Mucosa of stomach (tissue), 1 donor: ENCODE measurements around the gene CERS6.

Experiments
- H3K27me3 ChIP-seq: one replicate; pipeline ENCODE4 v1.7.0; 2013; ENCODE audit warnings: mild to moderate bottlenecking, low read length; ENCODE audit not compliant: control insufficient read depth, insufficient read depth
- H3K36me3 ChIP-seq: one replicate; pipeline ENCODE4 v1.7.0; 2013; ENCODE audit warnings: low read length; ENCODE audit not compliant: control insufficient read depth, insufficient read depth
- H3K4me1 ChIP-seq: one replicate; pipeline ENCODE4 v1.7.0; 2013; ENCODE audit warnings: mild to moderate bottlenecking, low read length; ENCODE audit not compliant: control insufficient read depth, insufficient read depth
- H3K4me3 ChIP-seq: one replicate; pipeline ENCODE4 v1.7.0; 2013; ENCODE audit warnings: low read length
- H3K9ac ChIP-seq: one replicate; pipeline ENCODE4 v1.7.0; 2013; ENCODE audit warnings: mild to moderate bottlenecking, low read length, moderate library complexity
- H3K9me3 ChIP-seq: one replicate; pipeline ENCODE4 v1.7.0; 2013; ENCODE audit warnings: mild to moderate bottlenecking, low read length, moderate library complexity; ENCODE audit not compliant: control insufficient read depth
- donor health status: Pancreatic carcinoma.

CERS6 gene

DNA sequence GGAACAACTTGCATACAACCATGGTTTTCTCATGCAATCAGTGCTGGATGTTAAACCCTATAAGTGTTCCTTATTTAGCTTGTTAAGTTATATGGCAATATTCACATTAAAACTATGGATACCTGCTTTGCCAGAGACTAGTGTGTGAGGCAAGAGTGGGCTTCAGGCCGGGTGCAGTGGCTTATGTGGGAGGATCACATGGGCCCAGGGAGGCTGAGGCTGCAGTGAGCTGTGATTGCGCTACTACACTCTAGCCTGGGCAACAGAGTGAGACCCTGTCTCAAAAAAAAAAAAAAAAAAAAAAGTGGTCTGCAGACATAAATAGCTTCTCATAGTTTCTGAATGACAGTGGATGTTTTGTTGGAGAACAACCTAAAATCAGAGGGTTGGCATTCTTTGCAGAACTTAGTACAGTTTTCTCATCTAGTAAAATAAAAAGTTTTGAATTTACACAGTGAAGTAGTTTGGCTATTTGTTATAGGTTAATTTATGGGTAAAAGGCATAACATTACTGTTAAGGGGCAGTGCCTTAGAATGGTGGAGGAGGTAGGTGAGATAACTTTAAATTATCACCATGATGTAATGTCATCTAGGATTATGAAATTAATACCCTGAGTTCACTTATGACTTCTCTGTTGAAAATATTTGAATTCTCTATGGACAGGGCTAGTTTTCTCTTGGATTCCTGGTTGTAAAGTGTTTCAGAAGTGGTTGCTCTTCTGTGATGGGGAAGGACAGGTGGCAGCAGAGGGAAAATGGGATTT, 5.3 kb downstream of the CERS6 start:
- Histone ChIP-seq H3K4me1 (peaks cover 22% of the 10 kb centered on the region), H3K4me3 (no peak overlapping the region), H3K9me3 (no peaks in the 10 kb centered on the region), H3K36me3 (no peaks in the 10 kb centered on the region), H3K9ac (no peak overlapping the region), H3K27me3 (no peaks in the 10 kb centered on the region)

DNA sequence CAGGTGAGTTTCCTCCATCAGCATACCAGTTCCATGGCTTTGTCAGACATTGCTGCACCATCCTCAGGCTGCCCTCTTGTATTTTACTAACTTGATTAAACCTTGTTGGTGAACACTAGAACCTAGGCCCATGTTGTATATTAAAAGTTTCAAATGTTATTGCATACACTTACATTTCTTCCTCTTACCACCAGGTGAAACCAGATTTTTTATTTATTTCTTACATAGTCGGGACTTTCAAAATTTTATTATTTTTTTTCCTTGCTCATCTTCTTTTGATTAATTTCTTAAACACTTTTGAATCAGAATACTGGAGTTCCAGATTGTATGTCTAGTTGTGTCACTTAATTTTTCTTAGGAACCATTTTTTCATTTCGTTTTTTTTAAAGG, 5.9 kb downstream of the CERS6 start:
- Histone ChIP-seq H3K36me3 (no peaks in the 10 kb centered on the region), H3K4me1 (peaks cover 28% of the 10 kb centered on the region), H3K4me3 (no peak overlapping the region), H3K27me3 (no peaks in the 10 kb centered on the region), H3K9me3 (no peaks in the 10 kb centered on the region), H3K9ac (no peak overlapping the region)

DNA sequence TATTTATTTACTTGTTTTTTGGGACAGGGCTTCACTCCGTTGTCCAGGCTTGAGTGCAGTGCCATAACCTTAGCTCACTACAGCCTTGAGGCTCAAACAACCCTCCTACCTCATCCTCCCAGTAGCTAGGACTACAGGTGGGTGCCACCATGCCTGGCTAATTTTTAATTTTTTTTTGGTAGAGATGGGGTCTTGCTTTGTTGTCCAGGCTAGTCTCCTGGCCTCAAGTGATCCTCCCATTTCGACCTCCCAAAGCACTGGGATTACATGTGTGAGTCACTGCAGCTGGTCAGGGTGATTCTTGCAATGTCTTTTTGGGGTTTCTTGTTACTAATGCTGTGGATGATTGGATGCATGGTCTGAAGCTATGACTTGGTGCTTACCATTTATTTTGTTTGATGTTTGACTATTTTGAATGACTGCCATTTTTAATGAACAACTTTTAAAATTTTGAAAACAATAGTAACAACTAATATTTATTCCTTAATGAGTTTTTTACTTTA, 6.5 kb downstream of the CERS6 start:
- H3K9me3 ChIP-seq: no peaks in the 10 kb centered on the region
- no peaks in the 10 kb centered on the region for H3K27me3 ChIP-seq
- peaks cover 35% of the 10 kb centered on the region for H3K4me1 ChIP-seq
- H3K4me3 ChIP-seq: no peak overlapping the region
- no peak overlapping the region for H3K9ac ChIP-seq
- no peaks in the 10 kb centered on the region for H3K36me3 ChIP-seq

DNA sequence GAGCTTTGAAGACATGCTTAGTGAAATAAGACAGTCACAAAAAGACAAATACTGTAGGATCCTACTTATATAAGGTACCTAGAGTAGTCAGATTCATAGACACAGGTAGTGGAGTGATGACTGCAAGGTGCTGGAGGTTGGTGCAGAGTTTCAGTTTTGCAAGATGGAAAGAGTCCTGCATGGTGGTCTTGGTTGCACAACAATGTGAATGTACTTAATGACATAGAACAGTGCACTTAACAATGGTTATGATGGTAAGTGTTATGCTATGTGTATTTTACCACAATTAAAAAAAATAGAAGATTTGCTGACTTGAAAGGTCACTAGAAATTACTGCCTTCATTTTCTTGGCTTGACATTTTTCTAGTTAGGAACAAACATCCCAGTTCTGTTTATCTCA, 9.5 kb downstream of the CERS6 start:
- no peak overlapping the region for H3K4me3 ChIP-seq
- H3K4me1 ChIP-seq: peaks cover 48% of the 10 kb centered on the region
- no peaks in the 10 kb centered on the region for H3K27me3 ChIP-seq
- H3K9ac ChIP-seq: no peak overlapping the region
- no peaks in the 10 kb centered on the region for H3K36me3 ChIP-seq
- no peaks in the 10 kb centered on the region for H3K9me3 ChIP-seq

DNA sequence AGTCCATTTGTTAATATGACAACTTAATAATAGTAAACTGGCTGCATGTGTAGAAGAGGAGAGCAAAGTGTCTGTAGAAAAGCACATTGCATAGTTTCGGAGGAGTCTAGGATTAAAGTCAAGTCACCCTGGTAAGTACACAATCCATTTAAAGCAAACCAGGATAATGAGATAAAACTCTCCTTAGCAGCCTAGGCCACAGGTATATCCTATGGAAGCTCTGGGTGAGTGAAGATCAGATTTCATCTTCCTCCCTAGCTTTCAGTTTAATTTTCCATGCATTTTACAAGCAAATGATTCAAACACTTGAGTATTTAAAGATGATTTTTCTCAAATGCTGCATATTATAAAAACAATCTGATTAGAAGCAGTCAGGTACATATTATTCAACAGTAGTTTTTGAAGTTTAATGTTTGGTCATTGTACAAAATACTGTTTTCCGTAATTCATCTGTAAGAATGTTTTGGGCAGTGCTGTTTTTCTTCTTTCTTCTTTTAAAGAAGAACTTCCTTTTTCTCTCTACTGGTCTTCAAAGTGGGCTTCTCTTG, 10.2 kb downstream of the CERS6 start:
- Histone ChIP-seq H3K9ac (peak overlapping the region; percentile 23), H3K36me3 (no peaks in the 10 kb centered on the region), H3K27me3 (no peaks in the 10 kb centered on the region), H3K9me3 (no peaks in the 10 kb centered on the region), H3K4me3 (no peak overlapping the region), H3K4me1 (peaks cover 50% of the 10 kb centered on the region)

DNA sequence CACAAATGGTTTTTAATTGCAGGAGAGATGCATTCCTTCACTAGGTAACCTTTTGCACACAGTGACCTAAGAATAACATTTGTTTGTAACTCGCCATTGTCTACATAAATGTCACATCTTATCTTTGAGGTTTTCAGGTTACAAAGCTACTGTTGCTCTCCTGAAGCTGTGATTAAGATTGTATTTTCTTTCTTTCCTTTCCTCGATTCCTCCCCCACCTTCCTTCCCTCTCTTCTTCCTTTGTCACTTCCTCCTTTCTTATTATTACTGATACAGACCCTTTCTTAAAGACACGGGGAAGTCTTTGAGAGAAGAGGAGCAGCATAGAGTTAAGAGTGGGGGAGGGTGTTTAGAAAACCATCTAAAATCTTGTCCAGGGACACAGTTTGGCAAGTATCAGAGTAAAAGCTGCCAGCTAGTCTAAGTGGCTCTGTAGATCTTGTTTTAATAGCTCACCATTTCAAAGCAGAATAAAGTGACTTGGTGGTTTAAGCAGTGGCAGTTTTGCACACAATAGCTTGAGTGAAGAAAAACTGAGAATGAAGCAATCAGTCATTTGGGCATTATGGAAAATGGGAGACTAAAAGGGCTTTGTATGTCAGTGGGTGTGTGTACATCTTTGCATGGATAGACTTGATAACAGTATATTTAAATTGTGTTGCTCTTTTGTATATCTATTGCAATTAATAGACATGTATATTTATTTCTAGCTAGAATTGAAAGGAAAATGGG, 10.9 kb downstream of the CERS6 start:
- no peak overlapping the region for H3K4me3 ChIP-seq

DNA sequence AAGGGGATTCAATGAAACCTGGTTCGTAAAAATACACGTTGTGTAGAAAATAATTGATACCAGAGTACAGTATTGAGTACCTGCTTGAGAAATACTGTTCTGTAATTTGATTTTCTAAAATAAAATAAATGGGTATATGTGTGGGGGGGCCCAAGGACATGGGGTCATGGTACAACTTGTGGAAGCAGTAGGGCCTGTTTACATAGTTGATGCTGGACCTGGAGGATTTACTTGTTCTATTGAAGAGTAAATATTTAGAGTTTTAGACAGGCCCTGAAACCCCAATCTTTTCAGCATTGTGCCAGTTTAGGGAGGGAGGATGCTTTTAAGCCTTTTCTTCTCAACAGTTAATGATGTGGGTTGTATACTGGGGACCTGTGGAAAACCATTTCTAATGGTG, 11.7 kb downstream of the CERS6 start:
- Histone ChIP-seq H3K4me1 (peaks cover 50% of the 10 kb centered on the region), H3K9me3 (no peaks in the 10 kb centered on the region), H3K27me3 (no peaks in the 10 kb centered on the region), H3K4me3 (no peak overlapping the region), H3K9ac (no peak overlapping the region), H3K36me3 (no peaks in the 10 kb centered on the region)

More for the DNA sequence above, 10.9 kb downstream of the CERS6 start:
- H3K36me3 ChIP-seq: no peaks in the 10 kb centered on the region
- H3K4me1 ChIP-seq: peaks cover 50% of the 10 kb centered on the region
- no peaks in the 10 kb centered on the region for H3K27me3 ChIP-seq
- no peaks in the 10 kb centered on the region for H3K9me3 ChIP-seq
- peak overlapping the region; percentile 23 for H3K9ac ChIP-seq

DNA sequence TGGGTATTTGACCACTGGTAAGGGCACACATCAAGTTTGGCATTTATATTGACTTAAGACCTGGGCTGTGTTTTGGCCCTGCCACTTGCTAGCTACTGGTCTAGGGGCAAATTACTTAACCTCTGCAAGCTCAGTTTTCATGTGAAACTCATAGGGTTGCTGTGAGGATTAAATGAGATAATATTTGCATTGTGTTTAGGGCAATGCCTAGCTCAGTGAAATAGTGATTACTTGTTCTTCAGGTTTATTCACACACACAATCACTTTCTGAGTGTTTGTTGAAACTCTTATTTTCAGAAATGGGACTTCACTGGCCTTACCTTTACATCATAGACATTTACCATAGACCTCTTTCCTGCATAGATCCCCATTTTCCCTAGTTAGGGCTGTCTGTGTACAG, 12.3 kb downstream of the CERS6 start:
- H3K4me1 ChIP-seq: peaks cover 50% of the 10 kb centered on the region
- no peaks in the 10 kb centered on the region for H3K27me3 ChIP-seq
- H3K36me3 ChIP-seq: no peaks in the 10 kb centered on the region
- no peak overlapping the region for H3K4me3 ChIP-seq
- H3K9me3 ChIP-seq: no peaks in the 10 kb centered on the region
- H3K9ac ChIP-seq: no peak overlapping the region

DNA sequence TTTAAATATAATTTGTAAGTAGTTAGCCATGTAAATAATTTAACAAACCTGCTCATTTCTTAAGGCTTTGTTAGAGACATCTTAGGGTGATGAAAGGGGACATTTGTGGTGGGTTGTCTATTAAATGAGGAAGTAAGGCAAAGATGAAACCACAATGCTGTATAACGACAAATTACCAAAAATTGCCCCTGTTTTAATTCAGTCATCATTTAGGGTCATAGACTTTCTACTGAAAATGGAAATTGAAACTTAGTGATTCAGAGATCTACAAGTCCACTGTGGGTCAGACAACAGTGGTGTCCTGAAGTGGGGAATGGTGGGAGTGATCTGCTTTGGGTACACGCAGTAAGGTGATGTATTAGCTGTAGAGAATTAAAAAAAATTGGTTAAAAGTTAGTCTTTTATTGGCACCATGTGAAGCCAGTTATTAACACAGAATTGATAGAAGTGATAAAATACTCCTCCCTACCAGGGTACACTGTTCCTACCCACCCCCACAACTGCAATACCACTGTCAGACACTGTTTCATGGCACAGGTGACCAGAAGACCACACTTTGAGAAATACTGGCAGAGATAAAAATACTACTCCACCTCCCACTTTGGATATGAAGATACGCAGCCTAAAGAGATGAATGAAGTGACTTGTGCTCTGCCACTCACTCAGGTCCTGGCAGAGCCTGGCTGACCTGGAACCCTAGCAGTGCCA, 13.4 kb downstream of the CERS6 start:
- H3K9ac ChIP-seq: no peak overlapping the region
- no peak overlapping the region for H3K4me3 ChIP-seq
- H3K27me3 ChIP-seq: no peaks in the 10 kb centered on the region
- H3K36me3 ChIP-seq: no peaks in the 10 kb centered on the region
- peaks cover 50% of the 10 kb centered on the region for H3K4me1 ChIP-seq
- H3K9me3 ChIP-seq: no peaks in the 10 kb centered on the region

DNA sequence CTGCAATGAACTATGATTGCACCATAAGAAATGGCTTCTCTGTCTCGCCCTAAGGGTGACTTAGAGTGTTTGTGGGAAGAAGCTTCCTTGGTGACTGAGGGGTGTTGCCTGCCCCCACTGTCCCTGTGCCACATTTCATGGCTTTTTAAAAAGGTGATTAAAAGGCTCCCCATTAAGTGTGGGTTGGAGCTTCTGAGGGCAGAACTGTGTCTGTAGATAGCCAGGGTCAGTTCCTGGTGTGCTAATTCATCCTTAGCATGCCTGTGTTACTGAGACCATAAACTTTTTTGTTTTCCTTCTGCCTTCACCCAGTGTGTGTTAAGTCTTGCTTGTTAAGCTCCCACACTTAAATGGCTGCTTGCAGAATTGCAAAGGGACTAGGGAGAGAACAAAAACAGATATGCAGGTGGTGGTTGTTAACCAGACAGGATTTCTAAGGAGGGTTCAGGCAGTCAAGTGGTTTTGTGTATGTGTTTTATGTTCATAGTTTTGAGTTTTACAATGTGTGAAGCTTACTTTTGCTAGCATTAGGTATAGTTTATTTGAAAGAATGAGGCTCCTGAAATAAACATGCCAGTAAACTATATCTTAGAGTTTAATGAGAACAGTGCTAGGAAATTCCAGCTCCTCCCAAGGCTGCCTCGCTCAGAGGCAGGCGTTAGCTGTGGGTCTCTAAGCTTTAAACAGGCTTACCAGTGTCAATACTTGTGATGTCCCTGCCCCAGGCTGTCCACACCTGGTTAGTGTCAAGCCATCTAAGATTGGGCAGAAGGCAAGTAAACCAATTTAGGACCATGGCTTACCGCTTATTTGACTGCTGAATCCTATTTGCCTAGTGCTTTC, 14.5 kb downstream of the CERS6 start:
- no peak overlapping the region for H3K4me3 ChIP-seq
- H3K9me3 ChIP-seq: no peaks in the 10 kb centered on the region
- no peaks in the 10 kb centered on the region for H3K36me3 ChIP-seq
- H3K9ac ChIP-seq: no peak overlapping the region
- H3K27me3 ChIP-seq: no peaks in the 10 kb centered on the region
- peaks cover 45% of the 10 kb centered on the region for H3K4me1 ChIP-seq

DNA sequence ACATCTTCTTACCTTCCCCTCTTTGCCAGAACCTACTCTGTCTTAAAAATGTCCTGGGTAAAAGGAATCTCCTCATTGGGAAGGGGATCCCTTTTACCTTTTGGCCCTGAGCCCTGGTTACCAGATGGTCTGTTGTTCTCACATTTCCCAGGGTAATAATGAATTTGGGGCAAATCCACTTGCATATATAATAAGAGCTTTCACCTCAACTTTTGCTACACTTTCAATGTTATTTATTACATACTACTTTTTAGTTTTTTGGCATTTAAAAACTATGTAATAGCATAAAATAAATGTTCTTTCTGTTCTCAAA, 15.0 kb downstream of the CERS6 start:
- Histone ChIP-seq H3K4me1 (peaks cover 42% of the 10 kb centered on the region), H3K27me3 (no peaks in the 10 kb centered on the region), H3K9me3 (no peaks in the 10 kb centered on the region), H3K9ac (no peak overlapping the region), H3K4me3 (no peak overlapping the region), H3K36me3 (no peaks in the 10 kb centered on the region)
